ENCODE results near the gene TGFBRAP1.

TGFBRAP1 gene

GRCh38 chr2:105329561-105330495 is at the start of gene TGFBRAP1:
Gene TGFBRAP1 (minus strand): TSS chr2:105329735. CDS start chr2:105308301, 21,434 bp downstream.
- no peak for DNase-seq (ENCODE audit: low read depth)
- H3K4me3 ChIP-seq (ENCODE audit: low read depth, low read length): peak within 1 kb of the TSS; percentile 56

- no peak overlapping the region for H3K4me3 ChIP-seq (ENCODE audit: low read depth, low read length)
- DNase-seq (ENCODE audit: low read depth): no peak
These were observed 49.4 kb upstream of the TGFBRAP1 start for GRCh38 chr2:105378921-105379383.

- no peak overlapping the region for H3K4me3 ChIP-seq (ENCODE audit: low read depth, low read length)
- no peak for DNase-seq (ENCODE audit: low read depth)
These were observed 48.8 kb upstream of the TGFBRAP1 start for GRCh38 chr2:105378276-105378840.

DNA sequence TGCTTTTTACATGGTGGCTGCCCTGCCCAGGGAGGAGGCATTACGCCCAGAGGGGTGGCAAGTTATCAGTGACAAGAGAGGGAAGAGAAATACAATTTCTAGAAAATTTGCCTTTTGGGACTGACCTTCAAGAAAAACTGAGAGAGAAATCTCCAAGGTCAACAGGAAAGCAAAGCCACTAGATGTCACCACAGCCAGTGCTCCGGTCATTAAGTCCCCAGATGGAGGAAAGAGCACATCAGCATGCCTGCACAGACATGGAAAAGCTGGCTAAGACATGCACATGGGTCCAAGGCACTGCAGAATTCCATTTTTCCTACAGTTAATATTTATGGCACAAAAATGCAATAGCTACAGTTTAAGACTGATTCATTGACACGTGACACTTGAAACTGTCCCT is 48.3 kb upstream of the TGFBRAP1 start:
- no peak for DNase-seq (ENCODE audit: low read depth)
- no peak overlapping the region for H3K4me3 ChIP-seq (ENCODE audit: low read depth, low read length)

DNA sequence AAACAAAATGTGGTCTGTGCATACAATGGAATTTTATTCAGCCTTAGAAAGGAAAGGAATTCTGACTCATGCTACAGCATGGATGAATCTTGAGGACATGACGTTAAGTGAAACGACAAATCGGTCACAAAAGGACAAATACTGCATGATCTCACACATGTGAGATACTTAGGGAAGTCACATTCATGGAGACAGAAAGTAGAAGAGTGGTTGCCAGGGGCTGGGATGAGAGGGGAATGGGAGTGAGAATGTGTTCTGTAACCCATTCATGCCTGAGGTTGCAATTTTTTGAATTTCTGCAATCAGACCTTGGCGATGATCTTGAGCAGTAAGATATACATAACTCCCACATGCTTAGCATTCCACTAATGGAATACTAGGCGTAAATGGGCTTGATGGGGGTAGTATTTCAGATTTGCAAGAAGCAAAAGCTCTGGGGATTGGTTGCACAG is 47.3 kb upstream of the TGFBRAP1 start:
- no peak overlapping the region for H3K4me3 ChIP-seq (ENCODE audit: low read depth, low read length)
- DNase-seq (ENCODE audit: low read depth): peak; percentile 53

DNA sequence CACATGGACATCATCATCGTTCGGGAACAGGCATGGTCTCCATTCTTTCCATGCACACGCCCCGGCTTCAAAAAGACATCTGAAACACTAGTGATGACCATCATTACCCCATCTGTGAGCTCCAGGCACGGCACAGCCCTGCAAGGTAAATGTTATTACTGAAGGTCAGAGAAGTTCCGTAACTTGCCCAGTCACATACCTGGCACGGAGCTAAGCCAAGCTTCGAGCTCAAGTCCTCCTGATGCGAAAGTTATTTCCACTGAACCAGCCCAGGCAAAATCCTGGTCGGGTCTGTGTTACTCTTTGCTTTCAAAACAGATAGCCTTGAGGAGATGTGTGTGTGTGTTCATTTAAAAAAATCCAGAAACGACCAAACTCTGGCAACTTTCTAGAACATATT is 46.5 kb upstream of the TGFBRAP1 start:
- no peak for DNase-seq (ENCODE audit: low read depth)
- no peak overlapping the region for H3K4me3 ChIP-seq (ENCODE audit: low read depth, low read length)

DNA sequence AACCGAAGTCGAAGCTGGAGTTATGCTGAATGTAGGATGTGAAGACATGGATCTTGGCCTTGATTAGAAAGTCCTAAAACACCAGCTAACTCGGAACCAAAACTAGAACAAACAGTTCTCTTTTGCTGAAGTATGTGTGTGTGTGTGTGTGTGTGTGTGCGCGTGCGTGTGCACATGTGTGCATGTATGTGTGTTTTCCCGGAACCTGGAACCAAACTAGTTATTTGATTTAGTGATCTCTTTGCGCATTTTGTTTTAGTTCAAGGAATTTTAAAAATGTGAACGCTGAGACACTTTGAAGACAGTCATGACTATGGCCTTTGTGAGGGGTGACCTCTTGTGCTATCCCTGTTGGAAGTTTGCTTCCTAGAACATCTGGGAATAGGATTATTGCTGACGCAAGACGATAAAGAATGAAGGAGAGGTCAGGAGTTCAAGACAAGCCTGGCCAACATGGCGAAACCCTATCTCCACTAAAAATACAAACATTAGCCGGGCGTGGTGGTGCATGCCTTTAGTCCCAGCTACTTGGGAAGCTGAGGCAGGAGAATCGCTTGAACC is 45.5 kb upstream of the TGFBRAP1 start:
- DNase-seq (ENCODE audit: low read depth): no peak
- H3K4me3 ChIP-seq (ENCODE audit: low read depth, low read length): no peak overlapping the region

GRCh38 chr2:105373895-105374401 is 44.4 kb upstream of the TGFBRAP1 start:
- no peak for DNase-seq (ENCODE audit: low read depth)
- H3K4me3 ChIP-seq (ENCODE audit: low read depth, low read length): no peak overlapping the region

DNA sequence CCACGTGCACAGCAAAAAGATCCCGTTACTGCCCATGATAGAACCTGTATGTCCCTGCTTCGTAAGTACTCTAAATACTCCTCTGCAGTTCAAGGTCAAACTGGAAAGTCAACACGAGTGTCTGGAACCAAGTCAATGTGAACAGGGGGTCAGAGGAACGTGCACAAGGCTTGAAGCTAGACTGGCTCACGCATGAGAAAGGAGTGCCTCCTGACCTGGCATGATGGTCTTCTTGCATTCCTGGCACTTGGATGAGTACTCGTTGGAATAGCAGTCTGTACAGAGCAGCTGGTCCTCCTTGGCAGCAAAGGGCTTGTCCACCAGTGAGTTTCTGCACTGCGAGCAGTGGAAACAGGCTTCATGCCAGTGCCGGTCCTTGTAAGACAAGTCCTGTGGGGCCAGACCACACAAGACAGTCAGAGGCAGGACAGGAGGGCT is 43.8 kb upstream of the TGFBRAP1 start:
- DNase-seq (ENCODE audit: low read depth): no peak
- no peak overlapping the region for H3K4me3 ChIP-seq (ENCODE audit: low read depth, low read length)

DNA sequence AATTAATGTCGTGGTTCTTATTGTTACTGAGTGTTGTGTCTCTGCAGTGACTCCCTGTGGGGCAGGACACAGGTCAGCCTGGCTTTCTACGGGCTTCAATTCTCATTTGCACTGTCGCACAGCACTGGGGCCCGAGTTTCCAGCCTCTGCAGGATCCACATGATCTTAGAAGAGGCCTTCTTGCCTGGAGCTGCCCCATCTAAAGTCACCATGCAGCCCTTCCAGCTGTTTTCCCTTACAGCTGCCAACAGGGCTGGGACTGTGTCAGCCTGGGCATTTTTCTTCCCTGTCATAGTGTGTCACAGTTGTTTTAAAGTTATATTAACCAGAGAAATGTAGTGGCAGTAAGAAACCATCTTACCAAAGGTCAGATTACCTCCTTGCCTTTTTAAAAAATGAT is 42.3 kb upstream of the TGFBRAP1 start:
- H3K4me3 ChIP-seq (ENCODE audit: low read depth, low read length): no peak overlapping the region
- DNase-seq (ENCODE audit: low read depth): no peak

GRCh38 chr2:105371156-105371555 is 41.6 kb upstream of the TGFBRAP1 start:
- no peak overlapping the region for H3K4me3 ChIP-seq (ENCODE audit: low read depth, low read length)
- no peak for DNase-seq (ENCODE audit: low read depth)

DNA sequence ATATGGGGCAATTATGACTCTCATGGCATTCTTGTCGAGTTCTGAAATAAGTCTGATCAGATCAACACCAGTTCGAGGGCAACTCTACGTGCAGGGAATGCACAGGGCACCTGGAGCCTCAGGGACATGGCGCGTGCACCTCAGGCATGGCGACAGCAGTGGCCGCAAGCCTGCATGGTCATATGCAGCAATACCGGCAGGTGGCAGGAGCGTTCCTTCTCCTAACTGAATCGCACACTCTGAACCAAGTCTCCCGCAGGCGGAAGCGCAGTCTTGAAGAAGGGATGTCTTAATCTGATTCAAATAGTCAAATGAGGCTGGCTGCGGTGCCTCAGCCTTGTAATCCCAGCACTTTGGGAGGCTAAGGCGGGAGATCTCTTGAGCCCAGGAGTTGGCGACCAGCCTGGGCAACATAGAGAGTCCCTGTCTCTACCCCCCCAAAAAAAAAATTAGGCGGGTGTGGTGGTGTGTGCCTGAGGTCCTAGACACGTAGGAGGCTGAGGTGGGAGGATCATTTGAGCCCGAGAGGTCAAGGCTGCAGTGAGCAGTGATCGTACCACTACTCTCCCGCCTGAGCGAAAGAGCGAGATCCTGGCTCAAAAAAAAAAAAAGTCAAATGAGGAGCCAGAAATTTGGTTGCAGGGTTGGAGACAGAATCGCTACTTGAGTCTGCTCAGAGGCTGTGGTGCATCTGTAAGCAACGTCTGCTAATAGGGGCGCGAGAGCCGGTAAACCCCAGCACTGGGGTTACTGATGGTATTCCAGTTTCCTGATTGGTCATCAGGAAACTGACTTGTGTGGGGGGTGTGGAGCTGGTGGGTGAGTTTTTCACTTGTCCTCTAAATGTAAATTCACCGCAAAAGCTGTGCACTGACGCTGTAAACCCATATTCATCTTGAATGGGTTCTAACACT is 40.5 kb upstream of the TGFBRAP1 start:
- no peak for DNase-seq (ENCODE audit: low read depth)
- no peak overlapping the region for H3K4me3 ChIP-seq (ENCODE audit: low read depth, low read length)

- no peak for DNase-seq (ENCODE audit: low read depth)
- H3K4me3 ChIP-seq (ENCODE audit: low read depth, low read length): no peak overlapping the region
These were observed 39.3 kb upstream of the TGFBRAP1 start for GRCh38 chr2:105368759-105369408.

DNA sequence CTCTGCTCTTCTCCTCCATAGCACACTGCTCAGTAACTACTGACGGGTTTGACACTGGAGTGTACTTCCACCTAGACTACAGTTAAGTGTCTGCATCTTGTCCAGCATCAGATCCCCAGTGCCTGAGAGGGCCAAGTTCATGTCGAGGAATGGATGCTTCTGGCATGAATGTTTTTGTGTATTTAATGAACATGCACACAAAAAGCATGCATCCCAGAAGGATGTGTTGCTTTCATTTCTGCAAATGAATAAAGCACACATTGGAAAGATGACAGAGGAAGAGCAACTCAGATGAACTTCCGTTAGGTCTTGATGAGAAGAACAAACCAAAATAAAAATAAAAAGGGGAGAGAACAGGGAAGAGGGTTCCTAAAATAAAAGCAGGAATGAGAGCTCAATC is 35.7 kb upstream of the TGFBRAP1 start:
- no peak overlapping the region for H3K4me3 ChIP-seq (ENCODE audit: low read depth, low read length)
- no peak for DNase-seq (ENCODE audit: low read depth)

DNA sequence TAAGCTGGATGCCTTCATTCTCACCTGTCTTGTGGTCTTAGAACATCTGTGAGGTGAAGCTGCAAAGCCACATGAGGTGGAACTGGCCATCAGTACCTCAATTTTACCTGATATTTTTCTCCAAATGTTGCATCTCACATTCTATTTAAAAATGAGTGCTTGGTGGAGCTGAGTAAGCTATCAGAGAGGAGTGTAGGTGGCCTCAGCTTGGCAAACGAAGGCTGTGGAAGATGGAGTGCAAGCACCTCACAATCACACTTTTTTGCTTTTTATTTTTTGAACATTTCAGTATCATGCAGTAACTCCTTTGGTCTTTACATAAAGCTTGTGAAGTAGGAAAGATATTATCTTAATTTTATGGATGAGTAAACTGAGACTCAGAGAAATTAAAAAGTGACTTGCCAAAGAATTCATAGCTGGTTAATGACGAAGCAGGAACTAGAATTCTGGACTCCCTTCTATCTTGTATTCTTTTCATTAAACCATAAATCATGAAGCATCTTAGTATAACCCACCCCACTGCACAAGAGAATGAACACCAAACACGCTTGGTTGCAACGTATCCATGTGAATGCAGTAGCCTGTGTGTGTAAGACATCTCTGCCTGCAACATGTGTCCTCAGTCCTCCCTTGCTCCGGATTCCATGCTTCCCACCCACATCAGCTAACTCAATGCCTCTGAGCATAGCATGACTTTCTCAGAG is 35.1 kb upstream of the TGFBRAP1 start:
- no peak for DNase-seq (ENCODE audit: low read depth)
- no peak overlapping the region for H3K4me3 ChIP-seq (ENCODE audit: low read depth, low read length)

- H3K4me3 ChIP-seq (ENCODE audit: low read depth, low read length): no peak overlapping the region
- DNase-seq (ENCODE audit: low read depth): no peak
These were observed 33.5 kb upstream of the TGFBRAP1 start for GRCh38 chr2:105362862-105363591.

DNA sequence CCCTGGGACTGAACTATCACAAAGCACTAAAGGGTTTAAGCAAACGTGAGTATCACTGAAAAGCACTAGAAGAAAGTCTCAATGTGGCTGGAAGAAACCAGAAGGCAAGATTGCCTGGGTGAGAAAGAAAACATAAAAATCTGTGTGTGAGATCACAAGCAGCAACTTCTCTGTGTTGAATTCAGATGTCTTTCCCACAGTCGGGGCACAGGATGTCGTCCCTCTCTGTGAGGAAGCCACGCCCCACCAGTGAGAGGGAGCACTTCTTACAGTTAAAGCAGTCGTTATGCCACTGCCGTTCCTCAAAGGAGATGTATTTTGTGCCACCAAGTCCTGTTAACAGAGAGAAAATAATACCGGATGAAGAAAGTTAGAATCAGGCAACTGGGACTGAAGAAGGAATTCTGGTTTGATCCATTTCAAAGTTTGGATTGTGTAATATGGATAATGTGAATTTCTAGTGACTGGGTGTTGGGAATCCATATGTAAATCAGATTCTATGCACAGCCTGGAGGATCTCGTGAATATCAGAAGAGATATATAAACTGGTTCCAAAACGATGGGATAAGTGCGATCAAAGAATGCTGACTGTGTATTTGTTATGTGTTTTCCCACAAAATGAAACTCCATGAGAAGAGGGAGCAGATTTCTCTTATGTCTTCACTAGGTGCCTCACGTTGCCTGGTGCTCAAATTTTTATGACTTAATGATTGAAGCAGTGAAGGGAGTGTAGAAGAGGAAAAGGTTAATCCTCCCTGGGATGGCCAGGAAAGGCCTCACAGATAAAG is 31.8 kb upstream of the TGFBRAP1 start:
- no peak overlapping the region for H3K4me3 ChIP-seq (ENCODE audit: low read depth, low read length)
- DNase-seq (ENCODE audit: low read depth): no peak

Measured in skeletal muscle cell (primary cell).